ENCODE results near the gene PCDHA3.
"Not testable (repeated sequence)": the region's sequence is repeated elsewhere in the genome, so short reads cannot be mapped to it uniquely, and the experiment has no call there.

The PCDHA3 gene

GRCh38 chr5:140800816-140801493 lies at the start of gene PCDHA3:
Gene PCDHA3 (plus strand): TSS chr5:140801057.
- DNase-seq: no peak

GRCh38 chr5:140753561-140753960 lies 47.3 kb upstream of the PCDHA3 start:
- no peak for DNase-seq

GRCh38 chr5:140764177-140764973 lies 36.5 kb upstream of the PCDHA3 start:
- no peak for DNase-seq

GRCh38 chr5:140767444-140767843 lies 33.4 kb upstream of the PCDHA3 start:
- DNase-seq: no peak

- no peak for DNase-seq
These were observed 20.3 kb upstream of the PCDHA3 start for GRCh38 chr5:140780512-140780911.

GRCh38 chr5:140785905-140786686 lies 14.8 kb upstream of the PCDHA3 start, which contains the start of gene PCDHA1:
Gene PCDHA1 (plus strand): TSS chr5:140786140.
- DNase-seq: no peak

GRCh38 chr5:140787422-140787821 lies 13.4 kb upstream of the PCDHA3 start:
- DNase-seq: not testable (repeated sequence)

GRCh38 chr5:140787849-140788504 lies 12.9 kb upstream of the PCDHA3 start:
- not testable (repeated sequence) for DNase-seq

GRCh38 chr5:140791089-140791488 lies 9.8 kb upstream of the PCDHA3 start:
- no peak for DNase-seq

- DNase-seq: no peak
These were observed 6.1 kb upstream of the PCDHA3 start, which contains the start of gene PCDHA2 for GRCh38 chr5:140794595-140795258. Gene PCDHA2 (plus strand): TSS chr5:140794852.

GRCh38 chr5:140795259-140795641 lies 5.6 kb upstream of the PCDHA3 start:
- DNase-seq: no peak

GRCh38 chr5:140796072-140796717 lies 4.7 kb upstream of the PCDHA3 start:
- not testable (repeated sequence) for DNase-seq

- no peak for DNase-seq
These were observed 4.2 kb upstream of the PCDHA3 start for GRCh38 chr5:140796718-140797095.

- no peak for DNase-seq
These were observed 611 bp downstream of the PCDHA3 start for GRCh38 chr5:140801494-140801841.

GRCh38 chr5:140802381-140802780 lies 1.5 kb downstream of the PCDHA3 start:
- not testable (repeated sequence) for DNase-seq

- DNase-seq: no peak
These were observed 2.0 kb downstream of the PCDHA3 start for GRCh38 chr5:140802781-140803271.

- DNase-seq: no peak
These were observed 6.2 kb downstream of the PCDHA3 start, which contains the start of gene PCDHA4 for GRCh38 chr5:140806834-140807775. Gene PCDHA4 (plus strand): TSS chr5:140807068.

GRCh38 chr5:140808241-140808888 lies 7.5 kb downstream of the PCDHA3 start:
- not testable (repeated sequence) for DNase-seq

GRCh38 chr5:140808889-140809291 lies 8.0 kb downstream of the PCDHA3 start:
- DNase-seq: no peak

Data from NCI-H524 treated with DMSO at 0.1 percent for 48 hours (cell line).